NCI-H748 (cell line): ENCODE results near the gene SYNPO2.
A peak's percentile ranks its signal among the peaks of the same experiment; 100 is the strongest.
"Not testable (repeated sequence)": the region's sequence is repeated elsewhere in the genome, so short reads cannot be mapped to it uniquely, and the experiment has no call there.

Source experiments
- DNase-seq: peaks from one replicate; lab custom pipeline; 2025; ENCODE audit not compliant: unreplicated experiment; lab: John Stamatoyannopoulos, UW

The SYNPO2 gene

DNA sequence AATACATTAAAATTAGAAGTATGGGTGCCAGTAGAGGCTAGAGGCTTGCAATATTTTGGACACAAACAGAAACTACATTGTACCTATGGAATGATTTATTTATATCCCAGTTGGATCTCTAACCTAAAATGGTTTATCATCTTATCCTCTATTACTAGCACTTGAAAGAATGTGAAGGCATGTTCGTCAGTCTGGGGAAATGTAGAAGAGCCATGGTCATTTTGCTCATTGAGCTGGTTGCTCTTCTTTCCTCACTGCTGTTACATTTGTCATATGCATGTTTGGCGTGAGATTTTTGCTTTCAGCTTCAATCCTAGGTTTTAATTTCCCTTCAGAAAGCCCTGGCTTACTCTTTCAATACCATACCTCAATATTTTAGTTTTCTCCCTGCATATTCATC is 164.6 kb downstream of the SYNPO2 start:
- DNase-seq: no peak

DNA sequence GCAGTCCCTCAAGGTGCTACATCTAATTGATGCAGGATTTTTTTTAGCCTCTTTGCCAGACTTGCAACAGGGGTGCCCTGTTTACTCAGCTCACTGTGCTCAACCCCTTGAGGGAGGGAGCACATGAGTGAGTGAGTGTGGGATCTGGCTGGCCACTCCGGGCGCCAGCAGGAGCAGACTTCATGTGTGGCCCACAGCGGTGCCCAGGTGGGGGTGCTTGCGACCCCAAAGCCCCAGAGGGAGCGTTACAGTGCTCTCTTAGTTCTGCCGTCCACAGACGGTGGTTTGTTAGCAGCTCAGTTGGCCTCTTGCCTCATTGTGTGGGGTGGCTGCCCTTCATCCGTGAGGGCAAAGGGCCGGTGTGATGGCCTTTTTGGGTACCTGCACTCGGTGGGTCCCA is 165.3 kb downstream of the SYNPO2 start:
- no peak for DNase-seq

DNA sequence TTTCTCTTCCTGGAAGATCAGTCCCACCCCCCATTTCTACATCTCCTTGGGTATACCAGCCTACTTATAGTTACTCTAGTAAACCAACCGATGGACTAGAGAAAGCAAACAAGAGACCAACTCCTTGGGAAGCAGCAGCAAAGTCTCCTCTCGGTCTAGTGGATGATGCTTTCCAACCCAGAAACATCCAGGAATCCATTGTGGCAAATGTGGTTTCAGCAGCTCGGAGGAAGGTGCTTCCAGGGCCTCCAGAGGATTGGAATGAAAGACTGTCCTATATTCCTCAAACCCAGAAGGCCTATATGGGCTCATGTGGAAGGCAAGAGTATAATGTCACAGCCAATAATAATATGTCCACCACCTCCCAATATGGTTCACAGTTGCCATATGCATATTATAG is 168.8 kb downstream of the SYNPO2 start:
- no peak for DNase-seq

DNA sequence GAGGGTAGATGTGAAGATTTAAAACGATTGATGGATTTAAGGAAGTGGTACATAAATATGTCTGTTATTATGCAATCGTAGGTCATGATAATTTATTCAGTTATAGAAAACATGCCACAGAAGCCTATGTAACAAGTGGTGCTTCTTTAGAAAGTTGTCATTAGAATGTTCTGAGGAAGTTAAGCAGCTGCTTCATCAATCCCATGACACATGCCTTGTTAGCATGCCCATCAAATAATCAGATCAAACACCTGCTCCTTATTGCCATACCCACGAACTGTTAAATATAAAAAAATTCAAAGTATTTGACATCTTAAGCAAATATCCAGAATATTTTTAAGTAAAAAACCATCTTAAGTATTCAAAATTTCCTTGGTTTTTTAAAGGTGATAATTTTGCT is 170.6 kb downstream of the SYNPO2 start:
- no peak for DNase-seq

DNA sequence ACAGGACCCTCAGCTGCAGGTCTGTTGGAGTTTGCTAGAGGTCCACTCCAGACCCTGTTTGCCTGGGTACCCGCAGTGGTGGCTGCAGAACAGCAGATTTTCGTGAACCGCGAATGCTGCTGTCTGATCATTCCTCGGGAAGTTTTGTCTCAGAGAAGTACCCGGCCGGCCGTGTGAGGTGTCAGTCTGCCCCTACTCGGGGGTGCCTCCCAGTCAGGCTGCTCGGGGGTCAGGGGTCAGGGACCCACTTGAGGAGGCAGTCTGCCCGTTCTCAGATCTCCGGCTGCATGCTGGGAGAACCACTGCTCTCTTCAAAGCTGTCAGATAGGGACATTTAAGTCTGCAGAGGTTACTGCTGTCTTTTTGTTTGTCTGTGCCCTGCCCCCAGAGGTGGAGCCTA is 178.5 kb downstream of the SYNPO2 start:
- DNase-seq: not testable (repeated sequence)

DNA sequence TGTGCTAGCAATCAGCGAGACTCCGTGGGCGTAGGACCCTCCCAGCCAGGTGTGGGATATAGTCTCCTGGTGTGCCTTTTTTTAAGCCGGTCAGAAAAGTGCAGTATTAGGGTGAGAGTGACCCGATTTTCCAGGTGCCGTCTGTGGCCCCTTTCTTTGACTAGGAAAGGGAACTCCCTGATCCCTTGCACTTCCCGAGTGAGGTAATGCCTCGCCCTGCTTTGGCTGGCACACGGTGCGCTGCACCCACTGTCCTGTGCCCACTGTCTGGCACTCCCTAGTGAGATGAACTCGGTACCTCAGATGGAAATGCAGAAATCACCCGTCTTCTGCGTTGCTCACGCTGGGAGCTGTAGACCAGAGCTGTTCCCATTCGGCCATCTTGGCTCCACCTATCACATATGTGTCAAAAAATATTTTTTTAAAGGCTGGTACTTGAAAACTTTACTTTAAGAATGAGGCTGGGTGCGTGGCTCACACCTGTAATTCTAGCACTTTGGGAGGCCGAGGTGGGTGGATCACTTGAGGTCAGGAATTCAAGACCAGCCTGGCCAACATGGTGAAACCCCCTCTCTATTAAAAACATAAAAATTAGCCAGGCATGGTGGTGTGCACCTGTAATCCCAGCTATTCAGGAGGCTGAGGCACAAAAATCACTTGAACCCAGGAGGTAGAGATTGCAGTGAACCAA is 179.2 kb downstream of the SYNPO2 start:
- DNase-seq: peak; percentile 22

DNA sequence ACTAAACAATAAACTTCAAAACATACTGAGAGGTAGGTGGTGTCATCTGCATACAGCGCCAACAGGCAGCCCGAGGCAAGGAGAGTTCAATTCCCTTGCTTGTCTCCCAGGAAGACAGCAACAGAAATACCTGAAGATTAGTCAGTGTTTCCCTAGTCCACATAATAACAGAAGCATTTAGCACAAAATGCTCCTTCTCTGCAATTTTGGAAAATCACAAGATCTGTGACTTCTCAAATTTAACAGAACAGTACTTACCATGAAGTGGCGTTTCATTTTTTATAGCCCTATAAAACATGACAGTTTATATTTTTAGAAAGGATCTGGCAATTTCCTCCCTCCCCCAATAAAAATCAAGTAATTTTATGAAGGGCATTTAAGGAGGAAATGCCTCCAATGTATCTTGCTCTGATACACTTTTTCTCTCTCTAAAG is 179.9 kb downstream of the SYNPO2 start:
- no peak for DNase-seq

DNA sequence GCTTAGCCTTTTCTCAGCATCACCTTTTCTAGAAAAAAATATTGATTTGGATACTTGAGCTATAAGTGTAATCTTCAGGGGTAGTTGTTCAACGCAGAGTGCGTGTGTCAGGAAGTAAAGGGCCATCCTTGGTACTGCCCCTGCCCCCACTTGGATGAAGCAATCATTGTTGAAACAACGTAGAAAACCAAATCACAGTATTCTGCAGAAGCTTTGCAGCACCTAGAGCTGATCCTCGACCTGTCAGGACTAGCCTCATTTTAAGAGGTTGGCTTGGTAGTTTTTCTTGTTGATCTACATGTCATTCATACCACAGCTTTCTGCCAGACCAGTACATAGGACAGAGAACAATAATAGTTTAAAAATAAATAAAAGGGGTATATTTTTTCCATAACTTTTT is 181.6 kb downstream of the SYNPO2 start:
- DNase-seq: no peak

DNA sequence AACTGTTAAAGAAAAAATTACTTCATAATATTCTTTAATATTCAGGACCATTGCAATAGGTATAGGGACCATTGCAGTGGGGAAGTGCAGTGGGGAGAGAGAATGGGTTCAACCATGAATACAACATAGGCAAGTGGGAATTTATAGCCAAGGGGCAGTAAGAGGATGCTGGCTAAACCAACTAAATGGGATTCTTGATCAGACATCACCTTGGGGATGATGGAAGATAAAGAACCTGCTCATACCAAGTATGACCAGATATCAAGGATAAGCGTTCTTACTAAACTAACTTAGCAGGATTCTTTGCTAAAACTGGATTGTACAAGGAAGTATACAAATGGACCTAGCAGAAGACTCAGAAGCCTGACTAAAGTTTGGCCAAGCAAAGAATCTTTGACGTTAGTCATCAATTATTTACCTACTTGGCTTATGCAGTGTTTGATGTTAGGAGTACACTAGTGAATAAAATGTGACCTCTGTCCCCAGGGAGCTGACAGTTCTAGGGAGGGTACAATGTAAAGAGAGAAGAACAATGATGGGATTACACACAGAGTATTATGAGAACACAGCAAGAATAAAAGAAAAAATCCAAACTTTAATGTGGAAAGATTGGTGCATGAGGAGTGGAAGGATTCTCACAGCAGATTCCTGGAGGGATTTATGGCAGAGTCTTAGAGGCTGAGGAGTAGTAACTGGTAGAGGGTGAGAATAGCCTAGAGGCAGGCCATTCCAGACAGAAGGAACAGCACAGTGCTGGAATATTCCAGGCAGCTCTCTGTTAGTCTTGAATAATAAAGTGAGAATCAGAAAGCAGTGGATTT is 192.3 kb downstream of the SYNPO2 start:
- DNase-seq: no peak

DNA sequence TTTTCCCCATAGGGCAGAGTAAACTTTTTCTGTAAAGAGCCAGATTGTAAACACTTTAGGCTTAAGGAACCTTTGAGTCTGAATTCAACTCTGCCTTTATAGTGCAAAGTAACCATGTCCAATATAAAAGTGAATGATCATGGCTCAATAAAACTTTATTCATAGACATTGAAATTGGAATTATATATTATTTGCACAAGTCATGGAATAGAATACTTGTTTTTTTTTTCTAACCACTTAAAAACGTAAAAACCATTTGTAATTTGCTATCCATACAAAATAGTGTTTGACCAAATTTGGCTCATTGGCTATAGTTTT is 192.8 kb downstream of the SYNPO2 start:
- DNase-seq: no peak

DNA sequence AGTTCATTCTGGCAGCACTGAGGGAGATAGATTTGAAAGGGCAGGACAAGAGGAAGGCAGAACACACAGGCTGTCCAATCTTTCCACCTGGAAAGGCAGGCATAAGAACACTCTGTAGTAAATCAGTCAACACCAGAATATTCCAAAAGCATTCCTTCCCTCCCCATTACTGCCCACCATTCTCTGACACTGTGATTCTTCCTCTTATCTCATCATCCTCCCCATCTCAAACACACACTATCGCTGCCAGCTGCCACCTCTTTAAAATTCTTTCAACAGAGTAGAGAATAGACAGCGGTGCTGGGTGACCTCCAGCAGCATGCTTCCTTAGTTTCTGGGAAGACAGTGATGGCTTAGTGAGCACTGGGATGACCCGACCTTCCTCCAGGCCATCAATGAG is 193.3 kb downstream of the SYNPO2 start:
- DNase-seq: no peak

DNA sequence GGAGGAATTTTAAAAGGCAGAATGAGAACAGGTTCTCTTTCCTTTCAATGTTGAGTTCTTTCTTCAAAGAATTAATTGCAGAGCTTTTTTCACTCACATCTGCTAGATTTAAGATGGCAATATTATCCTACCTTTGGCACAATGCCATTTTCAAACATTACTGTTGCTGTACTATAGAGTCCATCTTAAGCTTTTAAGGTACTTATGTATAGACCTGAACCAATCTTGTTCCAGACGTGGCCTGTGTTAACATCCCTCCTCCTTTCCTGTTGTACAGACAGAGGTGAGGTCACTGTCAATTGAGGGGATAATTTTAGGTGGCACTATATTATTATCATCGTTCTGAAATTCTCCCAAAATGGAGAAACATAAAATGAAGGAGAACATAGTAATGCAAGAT is 194.0 kb downstream of the SYNPO2 start:
- DNase-seq: peak; percentile 1

DNA sequence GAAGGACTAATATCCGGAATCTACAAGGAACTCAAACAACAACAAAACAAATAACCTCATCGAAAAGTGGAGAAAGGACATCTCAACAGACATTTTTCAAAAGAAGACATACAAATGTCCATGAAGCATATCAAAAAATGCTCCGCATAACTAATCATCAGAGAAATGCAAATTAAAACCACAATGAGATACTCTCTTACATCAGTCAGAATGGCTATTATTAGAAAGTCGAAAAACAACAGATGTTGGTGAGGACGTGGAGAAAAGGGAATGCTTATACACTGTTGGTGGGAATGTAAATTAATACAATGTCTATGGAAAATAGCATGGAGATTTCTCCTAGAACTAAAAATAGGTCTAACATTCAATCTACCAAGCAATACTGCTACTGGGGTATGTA is 195.9 kb downstream of the SYNPO2 start:
- DNase-seq: no peak

DNA sequence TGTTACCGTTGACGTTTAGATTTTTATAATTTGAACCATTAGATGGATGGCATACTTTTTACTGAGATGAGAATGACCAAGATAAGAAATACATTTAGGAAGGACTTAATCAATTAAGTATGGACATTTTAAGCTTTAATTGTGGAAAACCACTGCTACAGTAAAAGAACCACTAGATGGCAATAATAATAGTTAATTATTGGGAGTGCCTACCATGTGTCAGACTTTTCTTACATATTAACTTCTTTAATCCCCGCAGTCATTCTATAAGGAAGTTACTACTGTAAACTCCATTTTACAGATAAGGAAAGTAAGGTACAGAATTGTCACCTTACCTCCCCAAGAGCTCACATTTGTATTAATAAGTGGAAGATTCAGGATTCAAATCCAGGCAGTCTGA is 198.5 kb downstream of the SYNPO2 start:
- DNase-seq: no peak

DNA sequence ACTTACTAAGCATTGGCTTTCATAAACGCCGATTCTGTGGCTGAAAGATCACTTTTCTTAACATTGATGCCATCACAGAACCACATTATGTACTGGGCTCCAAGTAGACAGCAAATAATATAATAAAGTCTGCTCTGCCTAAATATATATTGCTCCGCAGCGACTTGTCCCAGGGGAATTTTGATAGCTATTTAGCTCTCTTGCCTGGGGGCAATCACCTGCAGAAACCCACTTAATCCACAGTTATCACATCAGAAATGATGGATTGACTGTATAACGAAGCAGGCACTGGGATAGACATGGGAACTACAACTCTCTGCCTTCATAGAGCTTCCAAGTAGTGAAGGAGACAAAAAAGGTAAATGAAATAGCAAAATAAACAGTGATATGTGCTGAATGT is 199.0 kb downstream of the SYNPO2 start:
- no peak for DNase-seq

DNA sequence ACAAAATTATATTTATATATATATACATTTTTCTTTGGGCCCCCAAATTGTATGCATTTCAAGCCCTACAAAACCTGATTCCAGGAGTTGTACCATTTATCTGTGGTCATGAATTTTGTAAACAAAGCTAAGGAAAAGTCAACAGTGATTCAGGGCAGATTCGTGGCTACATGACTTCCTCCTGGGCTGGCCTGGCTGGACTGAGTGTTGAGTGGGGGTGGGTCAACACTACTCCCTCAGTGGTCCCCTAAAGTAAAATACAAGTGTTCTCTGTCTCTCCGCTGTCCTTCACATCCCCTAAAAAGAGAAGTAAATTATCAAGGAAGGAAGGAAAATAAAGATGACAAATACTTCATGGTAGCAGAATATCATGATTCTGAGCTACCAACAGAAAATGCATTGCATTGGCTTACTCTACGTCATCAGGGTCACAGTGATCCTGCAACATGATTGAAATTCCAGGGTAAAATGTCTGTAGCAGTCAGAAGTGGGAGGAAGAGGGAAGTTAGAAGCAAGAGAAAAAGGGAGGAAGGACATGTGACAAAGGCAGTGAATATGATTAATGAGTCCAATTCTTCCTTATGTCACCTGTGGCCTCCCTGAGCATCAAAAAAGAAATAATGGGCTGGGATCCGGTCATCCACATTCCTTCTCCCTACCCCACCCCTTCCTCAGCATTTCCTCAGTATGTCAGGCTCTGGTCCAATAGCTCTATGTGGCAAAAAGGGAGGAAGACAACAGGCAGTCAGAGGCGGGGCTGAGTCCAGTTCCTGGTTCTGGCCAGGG is 204.6 kb downstream of the SYNPO2 start:
- no peak for DNase-seq

DNA sequence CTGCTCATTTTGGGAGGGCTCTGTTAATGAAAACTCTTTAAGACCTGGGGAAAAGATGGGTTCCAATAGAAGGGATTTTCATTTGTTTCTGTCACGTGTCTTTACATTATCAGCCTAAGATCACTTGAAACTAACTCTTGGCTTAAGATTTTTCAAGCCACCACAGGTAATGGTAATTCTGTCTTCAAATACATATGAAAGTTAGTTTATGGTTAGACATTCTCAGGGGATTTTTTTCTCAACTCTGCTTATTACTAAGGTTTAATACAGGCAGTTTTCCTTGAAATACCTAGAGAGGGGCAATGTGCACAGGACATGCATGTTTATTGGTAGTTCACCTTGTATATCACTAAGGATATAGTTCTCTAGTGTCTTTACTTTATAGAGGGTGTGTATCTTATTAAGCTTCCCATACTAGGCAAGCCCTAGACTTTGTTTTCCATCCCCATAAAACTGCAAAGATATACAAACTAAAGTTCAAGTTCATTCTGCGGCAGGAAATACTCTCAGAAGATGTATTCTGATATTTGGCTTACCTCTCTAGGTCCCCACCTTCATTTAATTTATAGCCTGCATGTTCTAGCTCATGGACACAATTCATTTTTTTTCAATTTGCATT is 208.7 kb downstream of the SYNPO2 start:
- DNase-seq: no peak

DNA sequence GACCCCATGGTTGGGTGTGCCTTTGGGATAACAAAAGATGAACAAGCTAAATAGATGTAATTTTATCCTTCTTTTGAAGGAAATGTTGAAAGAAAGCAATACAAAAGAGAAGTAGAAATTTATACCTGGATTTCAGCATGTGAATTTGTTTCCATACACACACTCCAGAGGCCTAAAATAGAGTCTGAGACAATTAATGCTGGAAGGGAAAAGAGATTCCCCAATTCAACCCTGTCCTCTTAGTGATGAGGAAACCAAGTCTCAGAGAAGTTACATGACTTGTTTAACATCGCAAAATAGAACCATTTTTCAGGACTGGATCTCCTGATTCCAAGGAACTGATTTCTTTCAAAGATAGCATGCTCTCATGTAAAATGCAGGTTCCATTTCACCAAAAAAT is 209.7 kb downstream of the SYNPO2 start:
- DNase-seq: no peak

DNA sequence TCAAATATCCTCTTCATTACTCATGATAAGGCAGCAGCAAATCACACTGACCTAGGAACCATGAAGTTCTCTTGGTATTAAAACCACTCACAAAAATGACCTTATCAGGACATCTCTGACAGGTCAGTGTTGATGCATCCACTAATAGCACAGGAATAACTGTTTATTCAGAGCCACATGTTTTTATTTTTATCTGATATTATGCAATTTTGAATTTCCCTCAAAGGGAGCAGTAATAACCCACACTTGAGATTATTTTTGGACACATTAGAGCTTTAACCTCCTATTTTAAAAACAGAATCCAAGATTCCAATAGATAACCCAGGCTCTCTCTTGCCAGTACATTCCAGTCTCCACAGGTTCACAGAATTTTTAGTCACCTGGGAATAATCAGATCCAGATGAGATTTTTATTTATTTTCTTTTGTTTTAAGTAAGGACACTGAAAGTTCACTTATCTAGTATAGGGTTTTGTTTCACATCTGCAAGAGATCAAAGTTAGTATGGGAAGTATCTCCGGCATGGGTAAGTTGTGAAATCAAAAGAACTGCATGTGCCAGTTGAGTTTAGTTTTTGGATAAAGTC is 210.7 kb downstream of the SYNPO2 start:
- DNase-seq: no peak

DNA sequence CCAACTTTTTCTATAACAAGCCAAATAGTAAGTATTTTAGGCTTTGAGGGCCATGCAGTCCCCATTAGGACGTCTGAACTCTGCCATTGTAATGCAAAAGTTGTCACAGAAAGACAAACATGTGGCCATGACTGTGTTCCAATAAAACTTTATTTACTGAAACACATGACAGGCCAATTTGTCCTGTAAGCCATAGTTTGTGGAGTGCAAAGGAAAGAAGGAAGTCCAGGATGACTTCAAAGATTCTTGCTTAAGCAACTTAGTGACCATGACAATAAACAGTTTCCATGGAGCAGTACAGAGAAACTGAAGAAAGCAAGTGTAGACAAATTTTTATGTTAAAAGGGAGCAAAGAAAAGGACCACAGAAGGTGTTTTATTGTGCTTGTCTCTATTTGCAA is 212.0 kb downstream of the SYNPO2 start:
- DNase-seq: no peak

DNA sequence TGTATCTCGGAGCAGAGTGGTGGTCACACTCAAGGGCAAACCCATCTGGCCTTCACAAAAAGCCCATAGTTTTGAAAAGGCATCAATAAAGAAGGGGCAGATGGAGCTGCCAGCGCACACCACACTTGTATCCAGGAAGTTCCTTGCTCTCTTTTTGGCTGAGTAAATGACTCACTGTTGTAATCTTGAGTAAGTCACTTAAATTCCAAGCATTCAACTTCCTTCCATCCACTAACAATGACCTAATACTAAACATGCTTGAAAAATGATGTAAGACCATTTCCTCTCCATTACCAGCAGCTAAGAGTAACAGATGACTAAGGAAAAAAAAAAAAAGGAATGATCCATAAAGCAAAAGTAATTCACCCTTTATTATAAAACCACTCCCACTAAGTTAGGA is 214.6 kb downstream of the SYNPO2 start:
- no peak for DNase-seq
